GM12865 (cell line): Measurements from ENCODE around the gene PAEP.
"Not testable (repeated sequence)": the region's sequence is repeated elsewhere in the genome, so short reads cannot be mapped to it uniquely, and the experiment has no call there.

Experiments
- DNase-seq: peaks from one replicate; pipeline ENCODE4 v3.0.0; 2010; ENCODE audit warnings: low read depth
- H3K4me3 ChIP-seq: 2 replicates; pipeline ENCODE4 v1.5.1; 2011; ENCODE audit warnings: mild to moderate bottlenecking, low read depth, low read length, control low read depth
- CTCF ChIP-seq: IDR thresholded peaks from 2 replicates; pipeline ENCODE4 v1.5.1; 2011; ENCODE audit warnings: low read length, control low read depth, low read depth, inconsistent platforms; ENCODE audit not compliant: insufficient read depth; ENCODE audit errors: missing control alignments

The PAEP gene

GRCh38 chr9:135526730-135527571 lies 34.6 kb upstream of the PAEP start:
- no peak for TF ChIP-seq CTCF
- no peak for DNase-seq

GRCh38 chr9:135528842-135529435 lies 32.6 kb upstream of the PAEP start:
- DNase-seq, H3K4me3 ChIP-seq: not testable (repeated sequence)

More at GRCh38 chr9:135526730-135527571, 34.6 kb upstream of the PAEP start:
- H3K4me3 ChIP-seq, result no peak overlapping the region

- no peak for TF ChIP-seq CTCF
- no peak for DNase-seq
- H3K4me3 ChIP-seq, result no peak overlapping the region
Observed at GRCh38 chr9:135530146-135530545, 31.4 kb upstream of the PAEP start.

- no peak overlapping the region for H3K4me3 ChIP-seq
- no peak for TF ChIP-seq CTCF
- DNase-seq, result no peak
Observed at GRCh38 chr9:135531096-135531495, 30.5 kb upstream of the PAEP start.

- TF ChIP-seq CTCF, result no peak
- no peak overlapping the region for H3K4me3 ChIP-seq
- DNase-seq, result no peak
Observed at GRCh38 chr9:135533113-135533512, 28.4 kb upstream of the PAEP start.

GRCh38 chr9:135533674-135534073 lies 27.9 kb upstream of the PAEP start:
- no peak overlapping the region for H3K4me3 ChIP-seq
- TF ChIP-seq CTCF, result no peak
- DNase-seq, result no peak

- DNase-seq, H3K4me3 ChIP-seq: not testable (repeated sequence)
Observed at GRCh38 chr9:135534192-135534711, 27.3 kb upstream of the PAEP start.

- not testable (repeated sequence) for H3K4me3 ChIP-seq, DNase-seq
Observed at GRCh38 chr9:135534826-135535225, 26.7 kb upstream of the PAEP start.

GRCh38 chr9:135535631-135536030 lies 25.9 kb upstream of the PAEP start:
- DNase-seq, H3K4me3 ChIP-seq: not testable (repeated sequence)
